ENCODE data around the gene TMEM259. TPM values are rescaled to one million over a fixed set of nuclear protein-coding genes. Genes with fewer than 3 reads are reported as not detected.
A peak's percentile ranks its signal among the peaks of the same experiment; 100 is the strongest.

Gene TMEM259
- total RNA-seq, 6 experiments from 2014 or later = 127 to 164 (median 149) TPM

DNA sequence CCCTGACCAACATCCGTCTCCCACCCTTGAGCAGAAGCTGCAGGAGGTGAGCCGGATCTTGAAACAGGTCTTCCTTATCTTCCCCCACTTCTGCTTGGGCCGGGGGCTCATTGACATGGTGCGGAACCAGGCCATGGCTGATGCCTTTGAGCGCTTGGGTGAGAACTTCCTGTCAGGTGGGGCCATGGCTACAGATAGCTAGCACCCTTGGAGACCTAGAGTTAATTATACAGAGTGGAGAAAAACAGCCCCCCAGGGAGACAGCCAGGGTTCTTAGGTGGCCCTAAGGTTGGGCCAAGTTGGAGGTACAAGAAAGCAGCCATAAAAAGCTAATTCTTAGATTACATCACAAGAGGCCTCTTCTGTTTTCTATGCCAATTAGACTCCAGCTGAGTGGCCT is 37.2 kb upstream of the TMEM259 start:
- H3K9me3 Mint-ChIP-seq = peaks cover 26% of the 10 kb centered on the region; the same call in 1 of the 2 replicates
- H3K27me3 Mint-ChIP-seq (ENCODE audit: insufficient read depth) = peaks cover 3% of the 10 kb centered on the region
- H3K4me3 Mint-ChIP-seq = no peak overlapping the region
- peaks cover 12% of the 10 kb centered on the region; the same call in 1 of the 2 replicates for H3K36me3 Mint-ChIP-seq (ENCODE audit: low read depth)
- no peak for DNase-seq
- no peaks in the 10 kb centered on the region for H3K4me1 Mint-ChIP-seq (ENCODE audit: low read depth)
- H3K27ac Mint-ChIP-seq = no peak overlapping the region
- no peak for TF ChIP-seq CTCF (IDR thresholded peaks at IDR 0.05)

GRCh38 chr19:1057176-1057855 is 36.4 kb upstream of the TMEM259 start:
- H3K4me1 Mint-ChIP-seq (ENCODE audit: low read depth) = no peaks in the 10 kb centered on the region
- DNase-seq = peak; percentile 73
- H3K4me3 Mint-ChIP-seq = no peak overlapping the region
- H3K36me3 Mint-ChIP-seq (ENCODE audit: low read depth) = peaks cover 12% of the 10 kb centered on the region; the same call in 1 of the 2 replicates
- peak; percentile 37; the same call in 1 of the 2 replicates for TF ChIP-seq CTCF (IDR thresholded peaks at IDR 0.05)
- peaks cover 3% of the 10 kb centered on the region for H3K27me3 Mint-ChIP-seq (ENCODE audit: insufficient read depth)
- peaks cover 26% of the 10 kb centered on the region; the same call in 1 of the 2 replicates for H3K9me3 Mint-ChIP-seq
- H3K27ac Mint-ChIP-seq = no peak overlapping the region

GRCh38 chr19:1055886-1056620 is 35.1 kb upstream of the TMEM259 start:
- Mint-ChIP-seq H3K4me1 (ENCODE audit: low read depth) (no peaks in the 10 kb centered on the region), H3K27me3 (ENCODE audit: insufficient read depth) (peaks cover 3% of the 10 kb centered on the region), H3K27ac (no peak overlapping the region), H3K36me3 (ENCODE audit: low read depth) (peaks cover 12% of the 10 kb centered on the region; the same call in 1 of the 2 replicates), H3K9me3 (peaks cover 26% of the 10 kb centered on the region; the same call in 1 of the 2 replicates), H3K4me3 (no peak overlapping the region)
- TF ChIP-seq CTCF (IDR thresholded peaks at IDR 0.05) = no peak
- DNase-seq = no peak

GRCh38 chr19:1055028-1055425 is 34.1 kb upstream of the TMEM259 start:
- Mint-ChIP-seq H3K4me1 (ENCODE audit: low read depth) (no peaks in the 10 kb centered on the region), H3K27me3 (ENCODE audit: insufficient read depth) (peaks cover 3% of the 10 kb centered on the region)
- TF ChIP-seq CTCF (IDR thresholded peaks at IDR 0.05) = no peak

GRCh38 chr19:1054102-1055027 is 33.4 kb upstream of the TMEM259 start:
- H3K27ac Mint-ChIP-seq = no peak overlapping the region
- DNase-seq = no peak
- no peak overlapping the region for H3K4me3 Mint-ChIP-seq
- no peak for TF ChIP-seq CTCF (IDR thresholded peaks at IDR 0.05)
- peaks cover 26% of the 10 kb centered on the region; the same call in 1 of the 2 replicates for H3K9me3 Mint-ChIP-seq
- no peaks in the 10 kb centered on the region for H3K4me1 Mint-ChIP-seq (ENCODE audit: low read depth)
- peaks cover 3% of the 10 kb centered on the region for H3K27me3 Mint-ChIP-seq (ENCODE audit: insufficient read depth)
- peaks cover 12% of the 10 kb centered on the region; the same call in 1 of the 2 replicates for H3K36me3 Mint-ChIP-seq (ENCODE audit: low read depth)

More at GRCh38 chr19:1055028-1055425, 34.1 kb upstream of the TMEM259 start:
- peaks cover 12% of the 10 kb centered on the region; the same call in 1 of the 2 replicates for H3K36me3 Mint-ChIP-seq (ENCODE audit: low read depth)
- no peak overlapping the region for H3K4me3 Mint-ChIP-seq
- peaks cover 26% of the 10 kb centered on the region; the same call in 1 of the 2 replicates for H3K9me3 Mint-ChIP-seq
- no peak for DNase-seq
- H3K27ac Mint-ChIP-seq = no peak overlapping the region
